SHP77 (cell line): ENCODE results near the gene TRPV3.
"Not testable (repeated sequence)": the region's sequence is repeated elsewhere in the genome, so short reads cannot be mapped to it uniquely, and the experiment has no call there.

Source experiments
- DNase-seq, 2 experiments: peaks; one replicate each; lab custom pipeline; 2025; lab: John Stamatoyannopoulos, UW

The TRPV3 gene

GRCh38 chr17:3524024-3524423, 33.6 kb downstream of the TRPV3 start:
- DNase-seq, result no peak

DNA sequence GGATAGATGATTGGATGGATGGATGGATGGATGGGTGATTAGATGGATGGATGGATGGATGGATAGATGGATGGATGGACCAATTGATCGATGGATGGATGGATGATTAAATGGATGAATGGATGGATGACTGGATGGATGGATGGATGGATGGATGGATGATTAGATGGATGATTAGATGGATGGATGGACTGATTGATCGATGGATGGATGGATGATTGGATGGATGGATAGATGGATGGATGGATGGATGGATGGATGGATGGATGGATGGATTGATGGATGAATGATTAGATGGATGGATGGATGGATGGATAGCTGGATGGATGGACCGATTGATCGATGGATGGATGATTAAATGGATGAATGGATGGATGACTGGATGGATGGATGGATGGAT, 38.1 kb downstream of the TRPV3 start:
- not testable (repeated sequence) for DNase-seq

DNA sequence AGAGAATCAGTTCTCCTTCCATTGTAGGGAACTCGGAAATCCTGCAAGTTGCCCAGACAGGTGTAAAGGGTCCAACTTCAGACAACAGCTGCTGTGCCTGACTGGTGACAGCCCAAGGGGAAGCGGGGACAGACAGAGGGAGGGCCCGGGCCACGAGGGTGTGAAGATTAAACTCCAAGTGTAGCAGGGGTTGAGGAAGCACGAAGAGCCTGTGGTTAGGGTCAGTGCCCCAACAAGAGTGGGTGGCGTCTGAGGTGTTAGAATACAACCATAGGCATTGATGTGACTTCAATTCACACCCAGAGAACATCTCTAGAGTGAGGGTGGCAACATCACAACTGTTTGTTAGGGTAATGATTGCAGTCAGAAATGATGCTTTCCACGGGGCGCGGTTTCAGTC, 42.7 kb downstream of the TRPV3 start:
- DNase-seq, result no peak

GRCh38 chr17:3514167-3514566, 43.4 kb downstream of the TRPV3 start:
- not testable (repeated sequence) for DNase-seq

DNA sequence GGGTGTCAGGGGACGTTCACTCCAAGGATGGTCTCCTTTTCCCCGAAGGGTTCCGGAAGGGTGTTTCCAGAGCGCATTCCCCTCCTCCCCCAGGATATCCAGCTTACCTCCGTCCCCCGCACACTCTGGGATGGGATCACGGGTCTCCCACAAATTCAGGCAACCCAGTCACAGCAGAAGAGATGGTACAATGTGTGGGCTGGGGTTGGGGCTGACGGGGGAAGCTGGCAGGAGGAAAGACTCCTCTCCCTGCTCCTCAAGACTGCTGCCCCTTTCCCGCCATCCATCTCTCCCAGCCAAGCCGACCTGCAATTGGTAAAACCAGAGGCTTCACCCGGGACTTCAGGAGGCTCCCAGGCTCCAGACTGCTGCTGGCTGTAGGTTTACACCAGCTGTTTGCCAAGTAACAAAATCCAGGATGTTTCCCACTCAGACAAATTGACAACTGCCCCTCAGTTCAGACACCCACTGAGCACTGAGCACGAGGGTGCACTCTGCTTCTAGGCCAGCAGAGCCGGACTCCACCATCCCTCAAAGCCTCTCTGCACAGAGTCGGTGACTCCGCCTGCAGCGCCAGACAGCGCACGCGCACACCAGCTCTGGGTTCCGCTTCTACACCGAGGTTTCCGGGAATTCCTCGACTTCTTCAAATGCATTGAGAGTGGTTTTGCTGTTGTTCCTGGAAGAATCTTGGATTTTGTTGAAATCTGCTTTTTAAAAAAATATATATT, 44.1 kb downstream of the TRPV3 start:
- DNase-seq, result peak; percentile 90 to 94

- DNase-seq, result peak; percentile 46 to 58
These were observed 45.0 kb downstream of the TRPV3 start for GRCh38 chr17:3512505-3513171.

GRCh38 chr17:3511852-3512504, 45.6 kb downstream of the TRPV3 start:
- DNase-seq, result no peak

GRCh38 chr17:3510090-3510489, 47.5 kb downstream of the TRPV3 start:
- no peak for DNase-seq

GRCh38 chr17:3507869-3508268, 49.7 kb downstream of the TRPV3 start:
- no peak for DNase-seq

DNA sequence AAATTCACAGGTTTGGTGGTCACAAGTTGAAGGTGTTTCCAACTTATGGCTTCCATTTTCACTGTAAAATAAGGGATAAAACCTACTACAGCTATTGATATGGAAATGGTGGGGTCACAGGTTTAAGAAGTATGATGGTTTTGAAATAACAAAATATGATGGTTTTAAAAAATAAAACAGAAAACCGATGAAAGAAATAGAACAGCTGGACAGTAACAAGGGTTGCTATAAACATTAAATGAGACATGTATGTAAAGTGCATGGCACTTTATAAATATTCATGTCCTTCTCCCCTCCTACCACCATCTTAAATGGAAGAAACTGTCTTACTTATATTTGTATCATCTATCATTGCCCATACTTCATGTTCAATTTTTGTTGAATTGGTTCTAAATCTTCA, 50.5 kb downstream of the TRPV3 start:
- no peak for DNase-seq

DNA sequence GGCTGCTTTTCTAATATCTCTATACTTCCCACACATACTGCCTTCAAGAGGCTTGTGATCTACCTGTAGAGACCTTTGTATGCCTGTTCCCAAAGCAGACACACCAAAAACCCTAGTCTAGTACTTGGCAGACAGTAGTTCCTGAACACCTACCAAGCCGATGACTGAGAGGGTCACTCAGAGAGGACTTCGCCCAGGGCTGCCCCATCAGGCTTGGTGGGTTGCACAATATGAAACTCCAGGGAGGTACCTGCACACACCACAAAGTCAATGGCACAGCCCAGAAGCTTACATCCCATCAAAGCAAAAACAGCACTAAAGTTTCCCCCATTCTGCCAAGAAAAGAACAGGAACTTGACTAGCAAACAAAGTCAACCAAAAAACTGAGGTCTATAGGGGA, 51.6 kb downstream of the TRPV3 start:
- no peak for DNase-seq

GRCh38 chr17:3505008-3505407, 52.6 kb downstream of the TRPV3 start:
- DNase-seq, result no peak

- DNase-seq, result no peak
These were observed 54.3 kb downstream of the TRPV3 start for GRCh38 chr17:3503285-3503684.

GRCh38 chr17:3502466-3502865, 55.1 kb downstream of the TRPV3 start:
- no peak for DNase-seq

- no peak for DNase-seq
These were observed 56.3 kb downstream of the TRPV3 start for GRCh38 chr17:3501344-3501743.

GRCh38 chr17:3497101-3497500, 60.5 kb downstream of the TRPV3 start:
- DNase-seq, result no peak

DNA sequence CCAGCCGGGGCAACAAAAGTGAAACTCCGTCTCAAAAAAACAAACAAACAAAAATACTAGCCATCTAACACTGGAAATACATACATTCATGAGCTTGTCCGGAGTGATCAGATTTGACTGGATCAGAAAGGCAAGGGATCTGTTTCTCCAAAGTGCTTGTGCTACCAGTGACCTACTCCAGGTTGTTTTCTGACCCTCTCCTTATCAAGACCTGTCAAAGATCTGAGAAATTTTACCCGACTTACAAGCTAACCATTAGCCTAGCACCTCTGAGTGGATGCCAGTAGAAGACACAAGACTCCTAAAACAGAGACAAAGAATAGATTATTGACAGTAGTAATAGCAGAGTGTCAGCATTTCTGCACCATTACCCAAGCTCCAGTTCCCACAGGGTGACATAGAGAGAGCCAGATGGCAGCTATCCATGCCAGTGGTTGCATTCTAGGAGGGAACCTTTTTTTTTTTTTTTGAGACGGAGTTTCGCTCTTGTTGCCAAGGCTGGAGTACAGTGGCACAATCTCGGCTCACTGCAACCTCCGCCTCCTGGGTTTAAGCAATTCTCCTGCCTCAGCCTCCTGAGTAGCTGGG, 72.0 kb downstream of the TRPV3 start:
- no peak for DNase-seq

- DNase-seq, result no peak
These were observed 74.8 kb downstream of the TRPV3 start for GRCh38 chr17:3482852-3483251.

DNA sequence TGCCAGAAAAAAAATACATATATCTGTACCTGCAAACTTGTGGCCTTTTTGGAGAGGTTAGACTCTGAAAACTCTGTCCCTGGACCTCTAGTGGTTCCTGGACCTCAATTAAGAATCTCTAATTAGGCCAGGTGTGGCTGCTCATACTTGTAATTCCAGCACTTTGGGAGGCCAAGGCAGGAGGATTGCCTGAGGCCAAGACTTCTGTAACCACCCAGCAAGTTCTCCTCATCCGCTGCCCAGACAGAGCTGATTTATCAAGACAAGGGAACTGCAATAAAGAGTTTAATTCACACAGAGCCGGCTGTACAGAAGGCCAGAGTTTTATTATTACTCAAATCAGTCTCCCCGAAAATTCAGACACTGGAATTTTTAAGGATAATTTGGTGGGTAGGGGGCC, 77.6 kb downstream of the TRPV3 start:
- DNase-seq, result no peak

- DNase-seq, result no peak
These were observed 81.6 kb downstream of the TRPV3 start, which contains the start of gene ASPA for GRCh38 chr17:3475812-3476610. TSS of gene ASPA (plus strand) at chr17:3475997. CDS start at chr17:3476160, 163 bp downstream.

- no peak for DNase-seq
These were observed 82.3 kb downstream of the TRPV3 start for GRCh38 chr17:3475251-3475685.

- DNase-seq, result no peak
These were observed 83.4 kb downstream of the TRPV3 start for GRCh38 chr17:3474212-3474611.
